Measurements from ENCODE around the gene PDLIM5. TPM values are rescaled to one million over a fixed set of nuclear protein-coding genes. Genes with fewer than 3 reads are reported as not detected.

Gene PDLIM5
- total and polyA plus RNA-seq, 2 of the 8 experiments (the other 6 are each of a cell fraction or from before 2014, with no cell fraction given): 37.3 to 62.1 TPM

GRCh38 chr4:94653984-94654609 is 202.4 kb downstream of the PDLIM5 start:
- no peak overlapping the region for H2AFZ ChIP-seq (ENCODE audit: low read length)
- H3K27ac ChIP-seq (ENCODE audit: low read depth, low read length): no peak overlapping the region
- H3K9me3 ChIP-seq (ENCODE audit: insufficient read depth in 2 of 2, low read depth in 1 of 2, low read length in 1 of 2): no peaks in the 10 kb centered on the region
- H2AK5ac ChIP-seq (ENCODE audit: low read depth, low read length): no peak overlapping the region
- no peak overlapping the region for H3K56ac ChIP-seq (replicated peaks; ENCODE audit: insufficient read length, low read depth, low read length)
- no peak overlapping the region for H2BK12ac ChIP-seq (ENCODE audit: low read depth, low read length)
- no peak for FAIRE-seq
- H3K4me1 ChIP-seq (replicated peaks in 1 of 4; ENCODE audit: control insufficient read depth in 3 of 4, insufficient read depth in 4 of 4, low read length in 3 of 4): no peaks in the 10 kb centered on the region
- no peak overlapping the region for H4K5ac ChIP-seq (ENCODE audit: insufficient read length, low read depth, low read length)
- no peak overlapping the region for H3K14ac ChIP-seq (ENCODE audit: insufficient read length)
- WGBS, 2 experiments (ENCODE audit: extremely low coverage in 1 of 2, insufficient coverage in 1 of 2, insufficient read length in 1 of 2, insufficient replicate concordance in 2 of 2, low coverage in 1 of 2, low lambda C conversion rate in 2 of 2, missing lambda C conversion rate in 1 of 2): 90% methylated on average over 3 of the region's 3 CpGs; no CpG with 5 or more reads in 1 of the 2 experiments
- no peaks in the 10 kb centered on the region for H4K20me1 ChIP-seq (replicated peaks in 1 of 2; ENCODE audit: control insufficient read depth in 1 of 2, insufficient read depth in 2 of 2, low read length in 2 of 2)
- no peak overlapping the region for H2BK15ac ChIP-seq (ENCODE audit: low read length)
- H3K36me3 ChIP-seq (ENCODE audit: control insufficient read depth in 2 of 4, insufficient read depth in 4 of 4, low read length in 3 of 4): no peaks in the 10 kb centered on the region; a peak in 1 of 8 replicates
- no peak overlapping the region for H2BK120ac ChIP-seq (replicated peaks; ENCODE audit: low read depth, low read length)
- H3K18ac ChIP-seq (ENCODE audit: extremely low read depth, low read length): no peak overlapping the region
- H3K4me2 ChIP-seq (ENCODE audit: insufficient read depth in 1 of 2, low read depth in 2 of 2, low read length in 2 of 2): no peak overlapping the region
- H3K4me3 ChIP-seq (ENCODE audit: extremely low read depth in 1 of 4, insufficient read depth in 2 of 4, low read depth in 3 of 4, low read length in 4 of 4): no peak overlapping the region
- H3K23me2 ChIP-seq (ENCODE audit: low read depth, low read length): no peaks in the 10 kb centered on the region
- no peaks in the 10 kb centered on the region for H3K79me1 ChIP-seq (ENCODE audit: low read depth, low read length)
- no peak for DNase-seq (ENCODE audit: low read depth in 1 of 2, low spot score in 2 of 2)
- no peak overlapping the region for H3K23ac ChIP-seq (ENCODE audit: insufficient read length)
- H3K9ac ChIP-seq (replicated peaks in 1 of 4; ENCODE audit: extremely low read depth in 1 of 4, low read depth in 3 of 4, low read length in 3 of 4): no peak overlapping the region
- ChIA-PET POLR2A (ENCODE audit: partially characterized antibody) (no interaction called here), CTCF (ENCODE audit: partially characterized antibody) (no interaction called here)
- H2BK20ac ChIP-seq (ENCODE audit: low read length): no peak overlapping the region
- no peak overlapping the region for H3K4ac ChIP-seq (replicated peaks; ENCODE audit: insufficient read length, low read depth, low read length)
- no peak overlapping the region for H4K91ac ChIP-seq (replicated peaks; ENCODE audit: insufficient read length, low read length)
- no peak overlapping the region for H4K8ac ChIP-seq (ENCODE audit: extremely low read depth, insufficient read depth, low read length)
- H3K79me2 ChIP-seq (ENCODE audit: control insufficient read depth in 1 of 2, insufficient read depth in 2 of 2, low read length in 2 of 2): no peaks in the 10 kb centered on the region
- H3K27me3 ChIP-seq (replicated peaks in 1 of 4; ENCODE audit: control insufficient read depth in 3 of 4, extremely low read depth in 1 of 4, insufficient read depth in 3 of 4, low read length in 3 of 4): no peaks in the 10 kb centered on the region
- no peak overlapping the region for H2BK5ac ChIP-seq (ENCODE audit: low read depth, low read length)
- TF ChIP-seq FOSL1 (IDR thresholded peaks at IDR 0.05; ENCODE audit: insufficient read depth, low read depth, low read length) (no peak), RBBP5 (IDR thresholded peaks at IDR 0.05; ENCODE audit: borderline replicate concordance, low read depth, low read length) (no peak), NANOG (IDR thresholded peaks at IDR 0.05; ENCODE audit: insufficient read depth, low read depth, low read length, poor library complexity, severe bottlenecking) (no peak), CTBP2 (IDR thresholded peaks at IDR 0.05; ENCODE audit: borderline replicate concordance, insufficient read depth, insufficient read length, low read length) (no peak), SRF (IDR thresholded peaks at IDR 0.05; ENCODE audit: low read depth, low read length) (no peak), BACH1 (IDR thresholded peaks at IDR 0.05; ENCODE audit: low read length) (no peak), PHF8 (conservative IDR thresholded peaks at IDR 0.05; ENCODE audit: low read depth, low read length) (no peak), EP300 (IDR thresholded peaks at IDR 0.05; ENCODE audit: borderline replicate concordance in 1 of 2, low read depth in 2 of 2, low read length in 2 of 2) (no peak), KDM1A (IDR thresholded peaks at IDR 0.05; ENCODE audit: borderline replicate concordance, low read length) (no peak), JUND (IDR thresholded peaks at IDR 0.05; ENCODE audit: low read length) (no peak), SUZ12 (IDR thresholded peaks at IDR 0.05; ENCODE audit: low read length) (no peak), KDM4A (IDR thresholded peaks at IDR 0.05; ENCODE audit: low read depth, low read length, severe bottlenecking) (no peak), HDAC6 (IDR thresholded peaks at IDR 0.05; ENCODE audit: low read depth, low read length) (no peak)

All from H1 (cell line).